K562 (cell line): ENCODE results near the gene XPOT. TPM values are rescaled to one million over a fixed set of nuclear protein-coding genes. Genes with fewer than 3 reads are reported as not detected.

Experiments
- ATAC-seq: fragments of 200-7000 bp; cut with Tn5 transposase; 3 replicates; pipeline ENCODE4 v1.9.1; 2020; ENCODE audit warnings: moderate library complexity
- BruUV-seq: library from RNA; stranded (reverse); fragments of 400-500 nt; replicated peaks from 2 replicates; lab custom pipeline; 2021; lab: Mats Ljungman, UMichigan
- CTCF ChIA-PET: fragments of 300-600 bp; formaldehyde crosslinking; extraction: SDS; loops from one replicate; lab custom pipeline; 2021; ENCODE audit warnings: low intra/inter-chr PET ratio; lab: Yijun Ruan, JAX
- POLR2A ChIA-PET: fragments of 300-600, 350-650 bp; sonication (Branson Sonifier 250); formaldehyde crosslinking; extraction: SDS; loops from one replicate; lab custom pipeline; 2021; ENCODE audit warnings: antibody characterized with exemption, inconsistent platforms; lab: Yijun Ruan, JAX
- DNase-seq, 4 experiments: peaks; one replicate each; pipeline versions ENCODE4 v3.0.0 to v3.0.0-alpha.2; 2011 to 2018; ENCODE audit warnings: low spot score in 3 of 4, mixed read lengths in 3 of 4; ENCODE audit errors: extremely low read depth in 1 of 4
- FAIRE-seq: peaks from 2 replicates; lab custom pipeline; 2011; peaks lifted over from hg19 to GRCh38; lab: Jason Lieb, UNC
- H2AFZ ChIP-seq: 2 replicates; pipeline ENCODE4 v1.6.0; 2011; ENCODE audit warnings: low read depth, low read length, control low read depth, inconsistent platforms
- H3K27ac ChIP-seq: fragments of 200-600 bp; 3 replicates; pipeline ENCODE4 v1.8.0; 2011; ENCODE audit warnings: low read depth, mild to moderate bottlenecking, control low read depth, inconsistent platforms, low read length, moderate library complexity, mixed read lengths; ENCODE audit errors: extremely low read depth
- H3K27me3 ChIP-seq, 2 experiments: fragments of 300-600 bp in 1 of 2; 2 replicates in 1 of 2; 3 replicates in 1 of 2; pipeline versions ENCODE4 v1.6.0 to v1.8.0; 2011; ENCODE audit warnings: inconsistent platforms in 2 of 2, low read length in 2 of 2, mild to moderate bottlenecking in 1 of 2, mixed read lengths in 1 of 2, moderate library complexity in 1 of 2; ENCODE audit not compliant: control insufficient read depth in 2 of 2, insufficient read depth in 2 of 2
- H3K36me3 ChIP-seq: fragments of 300-600 bp; 3 replicates; pipeline ENCODE4 v1.8.0; 2011; ENCODE audit warnings: mild to moderate bottlenecking, low read length, inconsistent platforms; ENCODE audit not compliant: control insufficient read depth, insufficient read depth
- H3K4me1 ChIP-seq, 2 experiments: fragments of 200-600 bp in 1 of 2; replicated peaks in 1 of 2; 2 replicates in 1 of 2; 3 replicates in 1 of 2; pipeline versions ENCODE4 v1.5.1 to v1.8.0; 2011; ENCODE audit warnings: inconsistent platforms in 2 of 2, low read length in 2 of 2, mild to moderate bottlenecking in 1 of 2, mixed read lengths in 1 of 2, moderate library complexity in 1 of 2; ENCODE audit not compliant: control insufficient read depth in 2 of 2, insufficient read depth in 2 of 2
- H3K4me2 ChIP-seq: 2 replicates; pipeline ENCODE4 v1.6.1; 2011; ENCODE audit warnings: low read length, control low read depth, inconsistent platforms, mixed read lengths; ENCODE audit not compliant: insufficient read depth
- H3K4me3 ChIP-seq: fragments of 200-600 bp; sonication (generic), shearing (Covaris generic); 2 replicates; pipeline ENCODE4 v1.5.1; 2016; ENCODE audit warnings: control low read depth, inconsistent platforms
- H3K79me2 ChIP-seq: fragments of 200-600 bp; 3 replicates; pipeline ENCODE4 v1.8.0; 2011; ENCODE audit warnings: low read length, inconsistent platforms; ENCODE audit not compliant: control insufficient read depth, insufficient read depth
- H3K9ac ChIP-seq, 2 experiments: 2 replicates each; pipeline versions ENCODE4 v1.6.0 to v1.6.1; 2011; ENCODE audit warnings: low read depth in 2 of 2, low read length in 2 of 2, control low read depth in 1 of 2, inconsistent platforms in 1 of 2, mild to moderate bottlenecking in 1 of 2, mixed read lengths in 1 of 2; ENCODE audit not compliant: insufficient read depth in 1 of 2
- H3K9me1 ChIP-seq: one replicate; pipeline ENCODE4 v1.6.0; 2011; ENCODE audit warnings: inconsistent platforms, mild to moderate bottlenecking, low read length, moderate library complexity; ENCODE audit not compliant: control insufficient read depth, insufficient read depth
- H3K9me3 ChIP-seq: replicated peaks from 2 replicates; pipeline ENCODE4 v1.5.1; 2011; ENCODE audit warnings: low read depth, low read length, inconsistent platforms; ENCODE audit not compliant: control insufficient read depth, insufficient read depth
- H4K20me1 ChIP-seq: replicated peaks from 2 replicates; pipeline ENCODE4 v1.6.1; 2011; ENCODE audit warnings: low read length, inconsistent platforms, mixed read lengths; ENCODE audit not compliant: control insufficient read depth, insufficient read depth
- XRCC5 ChIP-seq: fragments of 200-400 bp; formaldehyde crosslinking; IDR thresholded peaks from 2 replicates; pipeline ENCODE4 v1.6.1; 2017; ENCODE audit warnings: low read depth, mild to moderate bottlenecking, low read length
- WGBS: fragments of 100-300 bp; shearing (Covaris generic); methylation state at CpG from one replicate; pipeline ENCODE4 v1.1.6; 2016; ENCODE audit warnings: low coverage, mixed read lengths; ENCODE audit not compliant: insufficient coverage; ENCODE audit errors: missing lambda C conversion rate; 5-methylcytosine and 5-hydroxymethylcytosine counted together
- in situ Hi-C: fragments of 300-500 bp; cut with MboI; formaldehyde crosslinking; loops from 4 replicates; pipeline ENCODE4 v1.15.0; 2018; ENCODE audit warnings: inconsistent platforms, mixed read lengths
- intact Hi-C: fragments of 100-400 bp; cut with micrococcal nuclease; formaldehyde crosslinking; loops from 2 replicates; pipeline ENCODE4 v1.14.2; 2022
- polyA plus RNA-seq, 8 experiments: library from polyadenylated mRNA; depleted of rRNA in 4 of 8; stranded (reverse) in 5 of 8; unstranded in 3 of 8; fragments of >200 nt; fragmentation: Nextera tagmentation in 2 of 8; fragmentation: Illumina TruSeq in 1 of 8; extraction: Ambion mirVana in 2 of 8; extraction: Trizol in 1 of 8; gene quantifications; 2 replicates each; pipeline versions ENCODE4 v1.2.1 to v1.2.3, GENCODE V29; 2011 to 2014; ENCODE audit warnings: inconsistent platforms in 1 of 8, missing spikeins in 1 of 8
- total RNA-seq, 7 experiments: library from RNA; depleted of rRNA in 6 of 7; stranded (reverse); fragments of >200 nt in 6 of 7; fragmentation: Illumina TruSeq in 2 of 7; extraction: Trizol in 2 of 7; gene quantifications; 2 replicates each; pipeline versions ENCODE4 v1.2.1 to v1.2.3, GENCODE V29; 2011 to 2021; ENCODE audit warnings: low replicate concordance in 1 of 7
- TF ChIP-seq, protein P1 (sequence below): fragments of 450-650 bp; formaldehyde crosslinking; IDR thresholded peaks from 2 replicates; pipeline ENCODE4 v1.4.0; 2022; ENCODE audit warnings: missing genetic modification characterization
- TF ChIP-seq, protein P2 (sequence below), 2 experiments: fragments of 450-650 bp; IDR thresholded peaks; 2 replicates each; pipeline ENCODE4 v1.6.1; 2016; ENCODE audit warnings: mild to moderate bottlenecking in 2 of 2, borderline replicate concordance in 1 of 2, low read depth in 1 of 2, moderate library complexity in 1 of 2

The XPOT gene
- total and polyA plus RNA-seq, 9 of the 15 experiments (the other 6 are each of a cell fraction or from before 2014, with no cell fraction given) = 26.2 to 192 (median 102) TPM

DNA sequence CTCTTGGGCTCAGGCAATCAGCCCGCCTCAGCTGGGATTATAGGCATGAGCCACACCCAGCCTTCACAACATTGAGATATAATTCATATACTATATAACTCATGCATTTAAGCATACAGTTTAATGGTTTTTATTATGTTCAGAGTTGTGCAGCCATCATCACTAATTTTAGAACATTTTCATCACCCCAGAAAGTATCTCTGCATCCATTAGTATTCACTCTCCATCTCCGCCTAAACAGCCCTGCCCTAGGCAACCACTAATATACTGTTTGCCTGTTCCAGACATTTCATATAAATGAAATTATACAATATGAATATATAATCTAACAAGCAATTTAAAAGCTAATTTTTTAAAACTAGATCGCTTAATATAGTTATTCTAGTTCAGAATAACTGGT is 82.5 kb downstream of the XPOT start:
- H3K4me2 ChIP-seq = no peak overlapping the region
- no peaks in the 10 kb centered on the region for H3K27me3 ChIP-seq
- no peaks in the 10 kb centered on the region for H3K9me3 ChIP-seq
- WGBS = 93% methylated on average over 3 of the region's 3 CpGs
- peaks cover 79% of the 10 kb centered on the region for H3K36me3 ChIP-seq
- no peaks in the 10 kb centered on the region for H3K4me1 ChIP-seq
- no peak overlapping the region for H2AFZ ChIP-seq
- FAIRE-seq (no peak), DNase-seq (no peak), ATAC-seq (no peak)
- intact Hi-C loops (no loop called here), in situ Hi-C loops (no loop called here)
- no peak overlapping the region for H3K4me3 ChIP-seq
- no peak overlapping the region for H3K9ac ChIP-seq
- BruUV-seq = no TSS peak
- H3K27ac ChIP-seq = no peak overlapping the region
- no peaks in the 10 kb centered on the region for H3K79me2 ChIP-seq
- POLR2A ChIA-PET = no interaction called here
- H3K9me1 ChIP-seq = no peaks in the 10 kb centered on the region
- no peaks in the 10 kb centered on the region for H4K20me1 ChIP-seq
- CTCF ChIA-PET = interaction anchor here (0.6 kb wide), 1 partner anchor 1802 kb away, joined by 3 read pairs; no protein-coding TSS in a partner anchor
- TF ChIP-seq, protein P1, sequence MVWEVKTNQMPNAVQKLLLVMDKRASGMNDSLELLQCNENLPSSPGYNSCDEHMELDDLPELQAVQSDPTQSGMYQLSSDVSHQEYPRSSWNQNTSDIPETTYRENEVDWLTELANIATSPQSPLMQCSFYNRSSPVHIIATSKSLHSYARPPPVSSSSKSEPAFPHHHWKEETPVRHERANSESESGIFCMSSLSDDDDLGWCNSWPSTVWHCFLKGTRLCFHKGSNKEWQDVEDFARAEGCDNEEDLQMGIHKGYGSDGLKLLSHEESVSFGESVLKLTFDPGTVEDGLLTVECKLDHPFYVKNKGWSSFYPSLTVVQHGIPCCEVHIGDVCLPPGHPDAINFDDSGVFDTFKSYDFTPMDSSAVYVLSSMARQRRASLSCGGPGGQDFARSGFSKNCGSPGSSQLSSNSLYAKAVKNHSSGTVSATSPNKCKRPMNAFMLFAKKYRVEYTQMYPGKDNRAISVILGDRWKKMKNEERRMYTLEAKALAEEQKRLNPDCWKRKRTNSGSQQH (CRISPR knock-in tag) = no peak
- no peak for TF ChIP-seq XRCC5
- TF ChIP-seq, protein P2, sequence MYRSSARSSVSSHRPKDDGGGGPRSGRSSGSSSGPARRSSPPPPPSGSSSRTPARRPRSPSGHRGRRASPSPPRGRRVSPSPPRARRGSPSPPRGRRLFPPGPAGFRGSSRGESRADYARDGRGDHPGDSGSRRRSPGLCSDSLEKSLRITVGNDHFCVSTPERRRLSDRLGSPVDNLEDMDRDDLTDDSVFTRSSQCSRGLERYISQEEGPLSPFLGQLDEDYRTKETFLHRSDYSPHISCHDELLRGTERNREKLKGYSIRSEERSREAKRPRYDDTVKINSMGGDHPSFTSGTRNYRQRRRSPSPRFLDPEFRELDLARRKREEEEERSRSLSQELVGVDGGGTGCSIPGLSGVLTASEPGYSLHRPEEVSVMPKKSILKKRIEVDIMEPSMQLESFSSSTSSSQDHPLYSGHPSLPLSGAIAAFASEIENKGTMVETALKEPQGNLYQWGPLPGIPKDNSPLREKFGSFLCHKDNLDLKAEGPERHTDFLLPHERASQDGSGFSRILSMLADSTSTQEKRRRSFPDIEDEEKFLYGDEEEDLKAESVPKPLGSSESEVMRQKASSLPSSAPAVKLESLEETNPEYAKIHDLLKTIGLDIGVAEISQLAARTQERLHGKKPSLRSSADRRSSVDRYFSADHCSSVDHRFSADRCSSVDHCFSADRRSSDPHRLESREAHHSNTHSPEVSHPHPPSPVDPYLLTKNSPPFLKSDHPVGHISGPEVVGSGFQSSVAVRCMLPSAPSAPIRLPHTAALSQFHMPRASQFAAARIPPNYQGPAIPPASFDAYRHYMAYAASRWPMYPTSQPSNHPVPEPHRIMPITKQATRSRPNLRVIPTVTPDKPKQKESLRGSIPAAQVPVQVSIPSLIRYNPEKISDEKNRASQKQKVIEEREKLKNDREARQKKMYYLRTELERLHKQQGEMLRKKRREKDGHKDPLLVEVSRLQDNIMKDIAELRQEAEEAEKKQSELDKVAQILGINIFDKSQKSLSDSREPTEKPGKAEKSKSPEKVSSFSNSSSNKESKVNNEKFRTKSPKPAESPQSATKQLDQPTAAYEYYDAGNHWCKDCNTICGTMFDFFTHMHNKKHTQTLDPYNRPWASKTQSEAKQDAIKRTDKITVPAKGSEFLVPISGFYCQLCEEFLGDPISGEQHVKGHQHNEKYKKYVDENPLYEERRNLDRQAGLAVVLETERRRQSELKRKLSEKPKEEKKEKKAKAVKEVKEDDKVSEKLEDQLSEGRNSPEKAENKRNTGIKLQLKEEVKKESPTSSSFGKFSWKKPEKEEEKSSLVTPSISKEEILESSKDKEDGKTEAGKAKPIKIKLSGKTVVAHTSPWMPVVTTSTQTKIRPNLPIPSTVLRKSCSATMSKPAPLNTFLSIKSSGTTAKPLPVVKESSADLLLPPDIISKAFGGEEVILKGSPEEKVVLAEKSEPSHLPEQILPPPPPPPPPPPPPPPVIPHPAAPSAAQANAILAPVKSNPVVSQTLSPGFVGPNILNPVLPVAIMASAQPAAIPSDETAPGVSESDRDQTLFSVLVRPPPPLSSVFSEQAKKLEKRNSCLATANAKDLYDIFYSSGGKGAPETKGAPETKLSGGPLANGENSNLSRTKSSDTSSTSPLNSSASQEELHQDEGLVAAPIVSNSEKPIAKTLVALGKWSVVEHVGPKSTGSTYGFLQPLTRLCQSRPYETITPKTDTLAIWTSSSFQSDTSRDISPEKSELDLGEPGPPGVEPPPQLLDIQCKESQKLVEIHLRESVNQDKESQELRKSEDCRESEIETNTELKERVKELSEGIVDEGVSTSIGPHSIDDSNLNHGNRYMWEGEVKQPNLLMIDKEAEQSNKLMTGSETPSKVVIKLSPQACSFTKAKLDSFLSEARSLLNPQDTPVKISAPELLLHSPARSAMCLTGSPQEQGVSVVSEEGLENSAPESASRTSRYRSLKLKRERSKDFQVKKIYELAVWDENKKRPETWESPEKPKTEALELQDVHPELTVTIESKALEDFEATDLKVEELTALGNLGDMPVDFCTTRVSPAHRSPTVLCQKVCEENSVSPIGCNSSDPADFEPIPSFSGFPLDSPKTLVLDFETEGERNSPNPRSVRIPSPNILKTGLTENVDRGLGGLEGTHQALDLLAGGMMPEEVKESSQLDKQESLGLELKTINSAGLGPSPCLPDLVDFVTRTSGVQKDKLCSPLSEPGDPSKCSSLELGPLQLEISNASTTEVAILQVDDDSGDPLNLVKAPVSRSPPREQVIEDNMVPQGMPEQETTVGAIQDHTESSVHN (IDR thresholded peaks at IDR 0.05; ENCODE audit: borderline replicate concordance in 1 of 2, low read depth in 1 of 2) = no peak
